B cell (primary cell): ENCODE measurements around the gene NR5A2. TPM values are rescaled to one million over a fixed set of nuclear protein-coding genes. Genes with fewer than 3 reads are reported as not detected.

Experiments used
- ATAC-seq: fragments of 200-7000 bp; cut with Tn5 transposase; one replicate; pipeline ENCODE4 v1.10.0; 2021; ENCODE audit warnings: low read depth, mild to moderate bottlenecking, moderate number of reproducible peaks, moderate library complexity
- CTCF ChIA-PET: fragments of 350-600 bp; sonication (Branson Sonifier 250); formaldehyde crosslinking; loops from one replicate; lab custom pipeline; 2021; ENCODE audit warnings: antibody characterized with exemption, inconsistent platforms; lab: Charles Lee
- POLR2A ChIA-PET: fragments of 350-600 bp; sonication (Branson Sonifier 250); formaldehyde crosslinking; loops from one replicate; lab custom pipeline; 2021; ENCODE audit warnings: antibody characterized with exemption; lab: Charles Lee
- DNase-seq: peaks from one replicate; pipeline ENCODE4 v3.0.0; 2013
- H2AFZ ChIP-seq: 2 replicates; pipeline ENCODE4 v1.6.1; 2012; ENCODE audit warnings: mild to moderate bottlenecking, low read depth, low read length; ENCODE audit not compliant: insufficient read depth, poor library complexity, severe bottlenecking
- H3K27ac ChIP-seq, 2 donors: 1 replicate in 1 of 2; 2 replicates in 1 of 2; pipeline ENCODE4 v1.5.1; 2012 to 2013; ENCODE audit warnings: low read length in 2 of 2, mild to moderate bottlenecking in 2 of 2, moderate library complexity in 1 of 2
- H3K27me3 ChIP-seq, 4 experiments: fragments of 200-600 bp in 1 of 4; sonication (generic) in 1 of 4; replicated peaks in 1 of 4; 1 replicate in 2 of 4; 2 replicates in 2 of 4; pipeline versions ENCODE4 v1.6.1 to v1.7.0; 2013 to 2016; ENCODE audit warnings: low read length in 3 of 4, mild to moderate bottlenecking in 2 of 4, mixed read lengths in 1 of 4, moderate library complexity in 1 of 4; ENCODE audit not compliant: insufficient read depth in 4 of 4, control insufficient read depth in 3 of 4; ENCODE audit errors: control extremely low read depth in 1 of 4
- H3K36me3 ChIP-seq, 2 experiments: replicated peaks in 1 of 2; 1 replicate in 1 of 2; 2 replicates in 1 of 2; pipeline versions ENCODE4 v1.6.1 to v1.7.1; 2013; ENCODE audit warnings: low read length in 1 of 2; ENCODE audit not compliant: insufficient read depth in 2 of 2, control insufficient read depth in 1 of 2; ENCODE audit errors: control extremely low read depth in 1 of 2, extremely low read depth in 1 of 2
- H3K4me1 ChIP-seq, 2 donors: fragments of 200-600 bp in 1 of 2; sonication (generic) in 1 of 2; 1 replicate in 1 of 2; 2 replicates in 1 of 2; pipeline versions ENCODE4 v1.5.1 to v1.6.1; 2013 to 2017; ENCODE audit warnings: low read length in 2 of 2; ENCODE audit not compliant: control insufficient read depth in 2 of 2, insufficient read depth in 2 of 2
- H3K4me2 ChIP-seq: replicated peaks from 2 replicates; pipeline ENCODE3; 2012; ENCODE audit warnings: mild to moderate bottlenecking, low read depth, low read length; ENCODE audit not compliant: poor library complexity, severe bottlenecking
- H3K4me3 ChIP-seq, 5 experiments: fragments of 200-600 bp in 1 of 5; sonication (generic) in 1 of 5; 1 replicate in 3 of 5; 2 replicates in 2 of 5; pipeline versions ENCODE4 v1.5.1 to v1.7.0; 2011 to 2016; ENCODE audit warnings: low read length in 4 of 5, mild to moderate bottlenecking in 4 of 5, low read depth in 2 of 5, control low read depth in 1 of 5, moderate library complexity in 1 of 5; ENCODE audit not compliant: insufficient read depth in 1 of 5; ENCODE audit errors: control extremely low read depth in 1 of 5, extremely low read depth in 1 of 5
- H3K79me2 ChIP-seq: fragments of 200-600 bp; sonication (generic); one replicate; pipeline ENCODE4 v1.6.0; 2016; ENCODE audit warnings: low read length; ENCODE audit not compliant: control insufficient read depth, insufficient read depth
- H3K9ac ChIP-seq: fragments of 200-600 bp; sonication (generic); 2 replicates; pipeline ENCODE4 v1.6.1; 2017; ENCODE audit warnings: mild to moderate bottlenecking, low read length, moderate library complexity
- H3K9me3 ChIP-seq, 3 donors: one replicate each; pipeline versions ENCODE4 v1.6.1 to v1.7.1; 2013; ENCODE audit warnings: low read length in 2 of 3; ENCODE audit not compliant: control insufficient read depth in 2 of 3, insufficient read depth in 1 of 3; ENCODE audit errors: control extremely low read depth in 1 of 3
- H4K20me1 ChIP-seq: 2 replicates; pipeline ENCODE4 v1.6.0; 2012; ENCODE audit warnings: mild to moderate bottlenecking, low read length; ENCODE audit not compliant: insufficient read depth, control insufficient read depth, poor library complexity, severe bottlenecking
- H3K27ac Mint-ChIP-seq: one replicate; pipeline ENCODE4 v1.8.0; 2021; ENCODE audit warnings: mixed read lengths
- H3K27me3 Mint-ChIP-seq: one replicate; pipeline ENCODE4 v1.8.0; 2021; ENCODE audit warnings: mixed read lengths
- H3K4me1 Mint-ChIP-seq: one replicate; pipeline ENCODE4 v1.8.0; 2021; ENCODE audit warnings: mixed read lengths
- H3K4me3 Mint-ChIP-seq: one replicate; pipeline ENCODE4 v1.8.0; 2021; ENCODE audit warnings: mixed read lengths
- H3K9me3 Mint-ChIP-seq: one replicate; pipeline ENCODE4 v1.8.0; 2022; ENCODE audit warnings: mixed read lengths; ENCODE audit not compliant: insufficient read depth
- EZH2 ChIP-seq: IDR thresholded peaks from 2 replicates; pipeline ENCODE4 v1.6.1; 2012; ENCODE audit warnings: borderline replicate concordance, low read depth, mild to moderate bottlenecking, moderate library complexity, low read length; ENCODE audit not compliant: insufficient read depth, poor library complexity, severe bottlenecking
- WGBS: methylation state at CpG from one replicate; pipeline ENCODE4 v1.1.5; 2013; ENCODE audit warnings: missing lambda C conversion rate; ENCODE audit not compliant: insufficient coverage; 5-methylcytosine and 5-hydroxymethylcytosine counted together
- intact Hi-C: fragments of 100-400 bp; cut with micrococcal nuclease; formaldehyde crosslinking; loops from one replicate; pipeline ENCODE4 v1.10.0; 2022
- polyA plus RNA-seq: library from polyadenylated mRNA; depleted of rRNA; stranded (reverse); fragments of >200 nt; gene quantifications from 2 replicates; pipeline ENCODE4 v1.2.3, GENCODE V29; 2012
- total RNA-seq, 2 donors: library from RNA; stranded (reverse); fragments of 120-200 nt in 1 of 2; gene quantifications; 1 replicate in 1 of 2; 2 replicates in 1 of 2; pipeline versions ENCODE4 v1.2.3 to v1.2.4, GENCODE V29; 2013 to 2022
- TF ChIP-seq, protein P1 (sequence below): fragments of 200-600 bp; IDR thresholded peaks from one replicate; pipeline ENCODE4 v1.8.0; 2022; ENCODE audit warnings: antibody characterized with exemption, mild to moderate bottlenecking

Gene NR5A2
- total and polyA plus RNA-seq, 2 donors (not counting 1 experiment from before 2014, with no cell fraction given): 0.07 TPM; not detected in 1

DNA sequence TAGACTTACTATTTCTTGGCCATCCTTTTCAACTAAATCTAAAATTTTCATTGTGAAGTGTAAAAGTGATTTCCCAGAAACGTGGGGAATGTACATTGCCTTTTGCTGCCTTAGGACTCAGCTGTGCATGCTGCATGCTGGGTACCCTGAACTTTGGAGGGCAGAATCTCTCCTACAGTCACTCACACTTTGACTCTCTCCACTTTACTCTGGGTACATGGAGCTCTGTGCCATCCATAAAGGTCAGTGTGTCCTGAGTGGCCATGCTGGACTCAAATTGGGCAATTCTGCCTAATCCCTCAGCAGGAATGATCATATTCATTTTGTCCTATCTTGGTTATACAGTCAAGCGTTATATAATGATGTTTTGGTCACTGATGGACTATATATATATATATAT is 105.6 kb downstream of the NR5A2 start:
- no peak overlapping the region for H3K4me3 ChIP-seq
- Mint-ChIP-seq H3K27me3 (no peaks in the 10 kb centered on the region), H3K9me3 (no peaks in the 10 kb centered on the region), H3K4me3 (no peak overlapping the region), H3K27ac (no peak overlapping the region), H3K4me1 (peaks cover 18% of the 10 kb centered on the region)
- intact Hi-C loops: loop anchor here (10.0 kb wide), 1 partner anchor 448 kb away; no protein-coding TSS in a partner anchor
- TF ChIP-seq, protein P1, sequence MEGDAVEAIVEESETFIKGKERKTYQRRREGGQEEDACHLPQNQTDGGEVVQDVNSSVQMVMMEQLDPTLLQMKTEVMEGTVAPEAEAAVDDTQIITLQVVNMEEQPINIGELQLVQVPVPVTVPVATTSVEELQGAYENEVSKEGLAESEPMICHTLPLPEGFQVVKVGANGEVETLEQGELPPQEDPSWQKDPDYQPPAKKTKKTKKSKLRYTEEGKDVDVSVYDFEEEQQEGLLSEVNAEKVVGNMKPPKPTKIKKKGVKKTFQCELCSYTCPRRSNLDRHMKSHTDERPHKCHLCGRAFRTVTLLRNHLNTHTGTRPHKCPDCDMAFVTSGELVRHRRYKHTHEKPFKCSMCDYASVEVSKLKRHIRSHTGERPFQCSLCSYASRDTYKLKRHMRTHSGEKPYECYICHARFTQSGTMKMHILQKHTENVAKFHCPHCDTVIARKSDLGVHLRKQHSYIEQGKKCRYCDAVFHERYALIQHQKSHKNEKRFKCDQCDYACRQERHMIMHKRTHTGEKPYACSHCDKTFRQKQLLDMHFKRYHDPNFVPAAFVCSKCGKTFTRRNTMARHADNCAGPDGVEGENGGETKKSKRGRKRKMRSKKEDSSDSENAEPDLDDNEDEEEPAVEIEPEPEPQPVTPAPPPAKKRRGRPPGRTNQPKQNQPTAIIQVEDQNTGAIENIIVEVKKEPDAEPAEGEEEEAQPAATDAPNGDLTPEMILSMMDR: no peak
- no peak for TF ChIP-seq EZH2
- H3K4me1 ChIP-seq: peaks cover 16 to 20% of the 10 kb centered on the region in 2 donors
- H3K9ac ChIP-seq: no peak overlapping the region
- 57% methylated on average over 1 of the region's 2 CpGs for WGBS
- ChIA-PET POLR2A (no interaction called here), CTCF (no interaction called here)
- H3K9me3 ChIP-seq: no peaks in the 10 kb centered on the region
- H3K27me3 ChIP-seq: no peaks in the 10 kb centered on the region
- DNase-seq (no peak), ATAC-seq (no peak)
- no peaks in the 10 kb centered on the region for H4K20me1 ChIP-seq
- no peaks in the 10 kb centered on the region for H3K79me2 ChIP-seq
- H3K27ac ChIP-seq: no peak overlapping the region
- H2AFZ ChIP-seq: no peak overlapping the region
- H3K4me2 ChIP-seq: no peak overlapping the region
- H3K36me3 ChIP-seq: no peaks in the 10 kb centered on the region

DNA sequence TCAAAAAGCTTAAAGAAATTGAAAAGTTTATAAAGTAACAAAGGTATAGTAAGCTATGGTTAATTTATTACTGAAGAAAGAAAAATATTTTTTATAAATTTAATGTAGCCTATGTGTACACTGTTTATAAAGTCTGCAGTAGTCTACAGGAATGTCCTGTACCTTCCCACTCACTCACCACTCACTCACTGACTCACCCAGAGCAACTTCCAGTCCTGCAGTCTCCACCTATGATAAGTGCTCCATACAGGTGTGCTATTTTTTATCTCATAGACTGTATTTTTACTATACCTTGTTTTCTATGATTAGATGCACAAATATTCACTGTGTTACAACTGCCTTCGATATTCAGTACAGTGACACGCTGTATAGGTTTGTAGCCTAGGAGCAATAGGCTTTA is 106.6 kb downstream of the NR5A2 start:
- H3K4me1 ChIP-seq: peaks cover 14 to 16% of the 10 kb centered on the region in 2 donors
- H3K9me3 ChIP-seq: no peaks in the 10 kb centered on the region
- no peak overlapping the region for H3K27ac ChIP-seq
- H3K4me2 ChIP-seq: no peak overlapping the region
- no CpG with 5 or more reads among the region's 2 CpGs for WGBS
- Mint-ChIP-seq H3K4me1 (peaks cover 16% of the 10 kb centered on the region), H3K9me3 (no peaks in the 10 kb centered on the region), H3K4me3 (no peak overlapping the region), H3K27ac (no peak overlapping the region), H3K27me3 (no peaks in the 10 kb centered on the region)
- TF ChIP-seq, protein P1: no peak
- TF ChIP-seq EZH2: no peak
- no peaks in the 10 kb centered on the region for H3K27me3 ChIP-seq
- H2AFZ ChIP-seq: no peak overlapping the region
- H4K20me1 ChIP-seq: no peaks in the 10 kb centered on the region
- ChIA-PET POLR2A (no interaction called here), CTCF (no interaction called here)
- no peak overlapping the region for H3K9ac ChIP-seq
- H3K36me3 ChIP-seq: no peaks in the 10 kb centered on the region
- intact Hi-C loops: loop anchor here (10.0 kb wide), 1 partner anchor 449 kb away; no protein-coding TSS in a partner anchor
- H3K4me3 ChIP-seq: no peak overlapping the region
- H3K79me2 ChIP-seq: no peaks in the 10 kb centered on the region
- ATAC-seq: no peak
- DNase-seq: no peak
